ENCODE data around the gene FAAH. TPM values are rescaled to one million over a fixed set of nuclear protein-coding genes. Genes with fewer than 3 reads are reported as not detected.

FAAH gene
- total and polyA plus RNA-seq, 2 of the 4 experiments (the other 2 are of a cell fraction) = under 0.01 to 0.19 TPM

GRCh38 chr1:46401964-46402626 is 8.0 kb downstream of the FAAH start (continued):
- no peak for TF ChIP-seq FOS (IDR thresholded peaks at IDR 0.05; ENCODE audit: low read depth, low read length)
- TF ChIP-seq CTCF (conservative IDR thresholded peaks at IDR 0.05; ENCODE audit: low read depth, low read length) = no peak
- no peak for TF ChIP-seq POLR2A (IDR thresholded peaks at IDR 0.05; ENCODE audit: low read depth, low read length)

GRCh38 chr1:46403916-46404315 is 9.8 kb downstream of the FAAH start:
- ChIA-PET CTCF (no interaction called here), POLR2A (ENCODE audit: unreplicated experiment) (no interaction called here)
- no peak for TF ChIP-seq RCOR1 (IDR thresholded peaks at IDR 0.05; ENCODE audit: insufficient replicate concordance, low read length)
- no peak for TF ChIP-seq MAZ (IDR thresholded peaks at IDR 0.05; ENCODE audit: borderline replicate concordance, low read depth, low read length)
- no peak for TF ChIP-seq MXI1 (IDR thresholded peaks at IDR 0.05; ENCODE audit: borderline replicate concordance, low read depth, low read length)
- no peak for TF ChIP-seq NFE2L2 (IDR thresholded peaks at IDR 0.05; ENCODE audit: low read depth, low read length)
- no peak for TF ChIP-seq CEBPB (IDR thresholded peaks at IDR 0.05; ENCODE audit: low read depth, low read length)
- TF ChIP-seq BHLHE40 (IDR thresholded peaks at IDR 0.05; ENCODE audit: low read depth, low read length) = no peak
- no peak for TF ChIP-seq SMC3 (IDR thresholded peaks at IDR 0.05; ENCODE audit: low read depth, low read length)
- TF ChIP-seq FOS (IDR thresholded peaks at IDR 0.05; ENCODE audit: low read depth, low read length) = no peak
- TF ChIP-seq RFX5 (IDR thresholded peaks at IDR 0.05; ENCODE audit: low read depth, low read length) = no peak
- TF ChIP-seq, protein P1, sequence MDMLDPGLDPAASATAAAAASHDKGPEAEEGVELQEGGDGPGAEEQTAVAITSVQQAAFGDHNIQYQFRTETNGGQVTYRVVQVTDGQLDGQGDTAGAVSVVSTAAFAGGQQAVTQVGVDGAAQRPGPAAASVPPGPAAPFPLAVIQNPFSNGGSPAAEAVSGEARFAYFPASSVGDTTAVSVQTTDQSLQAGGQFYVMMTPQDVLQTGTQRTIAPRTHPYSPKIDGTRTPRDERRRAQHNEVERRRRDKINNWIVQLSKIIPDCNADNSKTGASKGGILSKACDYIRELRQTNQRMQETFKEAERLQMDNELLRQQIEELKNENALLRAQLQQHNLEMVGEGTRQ (IDR thresholded peaks at IDR 0.05; ENCODE audit: low read depth, low read length) = no peak
- no peak for TF ChIP-seq RAD21 (IDR thresholded peaks at IDR 0.05; ENCODE audit: low read length)

More at GRCh38 chr1:46403916-46404315, 9.8 kb downstream of the FAAH start:
- Histone ChIP-seq H2BK20ac (ENCODE audit: low read depth, low read length) (no peak overlapping the region), H3K9me1 (ENCODE audit: insufficient read depth, low read length) (0 out of 2 replicates have a peak, but pooled peaks cover 3% of the 10 kb centered on the region), H3K9ac (ENCODE audit: low read depth, low read length) (no peak overlapping the region), H3K4me1 (ENCODE audit: control insufficient read depth, insufficient read depth, low read length) (no peaks in the 10 kb centered on the region; the same call in 1 of the 2 replicates), H2BK120ac (ENCODE audit: low read depth, low read length) (no peak overlapping the region), H2BK5ac (ENCODE audit: low read depth, low read length, poor library complexity, severe bottlenecking) (no peak overlapping the region), H3K23ac (ENCODE audit: low read depth, low read length) (no peak overlapping the region), H3K18ac (ENCODE audit: low read depth, low read length) (no peak overlapping the region), H4K91ac (ENCODE audit: insufficient read depth, low read depth, low read length) (no peak overlapping the region), H3K56ac (ENCODE audit: extremely low read depth, insufficient read depth, low read length) (no peak overlapping the region), H3K4ac (ENCODE audit: low read depth, low read length) (no peak overlapping the region), H3K4me2 (ENCODE audit: low read depth, low read length) (no peak overlapping the region), H4K5ac (ENCODE audit: low read depth, low read length) (no peak overlapping the region), H4K8ac (ENCODE audit: low read depth in 2 of 2, low read length in 2 of 2) (no peak overlapping the region), H3K79me1 (ENCODE audit: low read depth in 1 of 2, low read length in 2 of 2) (no peaks in the 10 kb centered on the region), H4K20me1 (ENCODE audit: insufficient read depth, low read length) (no peaks in the 10 kb centered on the region), H3K27ac (ENCODE audit: insufficient read depth, low read length) (no peak overlapping the region), H3K27me3 (ENCODE audit: control insufficient read depth, insufficient read depth, low read length) (peaks cover 23% of the 10 kb centered on the region), H3K4me3 (ENCODE audit: insufficient read depth, low read depth, low read length) (no peak overlapping the region), H2AFZ (replicated peaks; ENCODE audit: low read length, poor library complexity) (no peak overlapping the region), H2AK5ac (ENCODE audit: low read depth, low read length) (no peak overlapping the region), H2AK9ac (replicated peaks; ENCODE audit: low read depth, low read length, poor library complexity) (no peak overlapping the region), H2BK15ac (ENCODE audit: low read depth, low read length) (no peak overlapping the region), H3K36me3 (ENCODE audit: control insufficient read depth, insufficient read depth, low read length) (no peaks in the 10 kb centered on the region), H3K14ac (replicated peaks; ENCODE audit: low read depth, low read length) (no peak overlapping the region), H3K9me3 (ENCODE audit: control insufficient read depth, insufficient read depth, low read length) (no peaks in the 10 kb centered on the region)
- 70% methylated on average over 2 of the region's 5 CpGs; no CpG with 5 or more reads in 1 of the 2 experiments for WGBS, 2 experiments (ENCODE audit: extremely low coverage in 2 of 2, insufficient read length in 1 of 2)
- in situ Hi-C loops (cut with MboI; ENCODE audit: low sequenced_read_pairs) = loop anchor here (25.0 kb wide), 1 partner anchor 308 kb away; the partner anchor contains the start of gene EFCAB14
- no TSS peak for BruUV-seq (replicated peaks)
- dilution Hi-C loops (cut with HindIII; ENCODE audit: low sequenced_read_pairs, unreplicated experiment) = no loop called here
- intact Hi-C loops (cut with micrococcal nuclease) = loop anchor here (10.0 kb wide), 1 partner anchor 771 kb away; no protein-coding TSS in a partner anchor
- no peak for ATAC-seq (ENCODE audit: low read depth)
- DNase-seq = no peak
